Upper lobe of left lung (tissue), 6 donors: Measurements from ENCODE around the gene ABL1. TPM values are rescaled to one million over a fixed set of nuclear protein-coding genes. Genes with fewer than 3 reads are reported as not detected.

Experiments used
- ATAC-seq, 2 donors: fragments of 200-7000 bp; cut with Tn5 transposase; one replicate each; pipeline ENCODE4 v1.9.1; 2022; ENCODE audit warnings: mild to moderate bottlenecking in 2 of 2, moderate library complexity in 2 of 2; ENCODE audit not compliant: low FRiP score in 2 of 2
- DNase-seq, 2 donors: peaks; one replicate each; pipeline ENCODE4 v3.0.0-alpha.2; 2019 to 2020
- H3K27ac ChIP-seq, 4 donors: fragments of 200-600 bp; sonication (generic); one replicate each; pipeline ENCODE4 v1.5.1; 2016 to 2019
- H3K27me3 ChIP-seq, 4 donors: fragments of 200-600 bp; sonication (generic); one replicate each; pipeline ENCODE4 v1.5.1; 2017 to 2019
- H3K36me3 ChIP-seq, 4 donors: fragments of 200-600 bp; sonication (generic); one replicate each; pipeline ENCODE4 v1.5.1; 2016 to 2019
- H3K4me1 ChIP-seq, 4 donors: fragments of 200-600 bp; sonication (generic); one replicate each; pipeline ENCODE4 v1.5.1; 2018 to 2019
- H3K4me3 ChIP-seq, 4 donors: fragments of 200-600 bp; sonication (generic); one replicate each; pipeline ENCODE4 v1.5.1; 2017 to 2019; ENCODE audit warnings: mild to moderate bottlenecking in 2 of 4, moderate library complexity in 1 of 4
- H3K9me3 ChIP-seq, 4 donors: fragments of 200-600 bp; sonication (generic); one replicate each; pipeline ENCODE4 v1.5.1; 2018 to 2019
- CTCF ChIP-seq, 6 experiments: fragments of 450-650 bp in 4 of 6; fragments of 200-600 bp in 2 of 6; sonication (generic) in 2 of 6; IDR thresholded peaks; one replicate each; pipeline ENCODE4 v1.5.1; 2016 to 2019; ENCODE audit warnings: antibody characterized with exemption in 6 of 6
- EP300 ChIP-seq, 4 donors: sonication (generic); formaldehyde crosslinking; IDR thresholded peaks; one replicate each; pipeline ENCODE4 v1.5.1; 2017; ENCODE audit warnings: antibody characterized with exemption in 4 of 4, control low read depth in 2 of 4
- POLR2A ChIP-seq, 4 donors: fragments of 450-650 bp; IDR thresholded peaks; one replicate each; pipeline ENCODE4 v1.5.1; 2016 to 2017; ENCODE audit warnings: antibody characterized with exemption in 4 of 4, mild to moderate bottlenecking in 2 of 4
- POLR2AphosphoS5 ChIP-seq, 2 donors: sonication (generic); formaldehyde crosslinking; IDR thresholded peaks; one replicate each; pipeline ENCODE4 v1.5.1; 2017; ENCODE audit warnings: antibody characterized with exemption in 2 of 2
- WGBS, 2 donors: methylation state at CpG; one replicate each; pipeline ENCODE4 v1.1.5; 2017 to 2018; 5-methylcytosine and 5-hydroxymethylcytosine counted together
- total RNA-seq, 6 donors: library from RNA; depleted of rRNA in 4 of 6; stranded (reverse); fragments of >200 nt in 4 of 6; gene quantifications; one replicate each; pipeline versions ENCODE4 v1.1.0 to v1.2.1, GENCODE V29; 2016 to 2021
- donor health status: DM: no; HTN: no; CAD: no; lungs with moderate emphysema.
- donor health status: DM: no; HTN: yes; CAD: no; lungs with severe emphysema.

ABL1 gene
- total RNA-seq, 6 donors from 2014 or later, result 39.8 to 56.5 (median 47.0) TPM

DNA sequence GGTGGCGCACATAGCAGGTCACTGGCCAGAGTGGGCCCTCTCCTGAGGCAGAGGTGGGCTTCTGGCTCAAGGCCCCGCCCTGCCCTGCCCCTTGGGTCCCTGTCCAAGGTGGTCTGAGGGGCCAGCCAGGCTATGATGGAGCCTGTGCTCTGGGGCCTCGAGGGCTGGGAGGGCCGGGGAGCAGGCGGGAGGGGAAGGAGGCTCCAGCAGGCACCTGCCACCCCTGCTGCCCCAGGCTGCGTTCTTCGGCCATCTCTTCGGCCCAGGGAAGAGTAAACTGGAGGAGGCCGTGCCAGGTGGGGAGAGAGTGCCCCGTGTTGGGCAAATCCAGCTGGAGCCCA, 89.4 kb downstream of the ABL1 start:
- Histone ChIP-seq H3K27me3 (no peaks in the 10 kb centered on the region), H3K4me1 (no peaks in the 10 kb centered on the region), H3K36me3 (no peaks in the 10 kb centered on the region), H3K4me3 (no peak overlapping the region), H3K9me3 (no peaks in the 10 kb centered on the region), H3K27ac (no peak overlapping the region)
- no peak for DNase-seq
- WGBS, 2 donors, result 77 to 80% methylated on average over 4 to 9 of the region's 10 CpGs
- TF ChIP-seq CTCF (IDR thresholded peaks at IDR 0.05) (no peak), POLR2A (IDR thresholded peaks at IDR 0.05) (no peak), POLR2AphosphoS5 (IDR thresholded peaks at IDR 0.05) (no peak), EP300 (IDR thresholded peaks at IDR 0.05) (no peak)
- ATAC-seq, result no peak

- 79 to 84% methylated on average over 15 to 19 of the region's 19 CpGs for WGBS, 2 donors
- no peaks in the 10 kb centered on the region for H3K36me3 ChIP-seq
- no peak for ATAC-seq
- H3K27me3 ChIP-seq, result no peaks in the 10 kb centered on the region
- H3K27ac ChIP-seq, result no peak overlapping the region
- TF ChIP-seq EP300 (IDR thresholded peaks at IDR 0.05) (no peak), CTCF (IDR thresholded peaks at IDR 0.05) (no peak), POLR2A (IDR thresholded peaks at IDR 0.05) (no peak), POLR2AphosphoS5 (IDR thresholded peaks at IDR 0.05) (no peak)
- no peak overlapping the region for H3K4me3 ChIP-seq
- no peak for DNase-seq
- H3K4me1 ChIP-seq, result no peaks in the 10 kb centered on the region
- H3K9me3 ChIP-seq, result no peaks in the 10 kb centered on the region
Observed at GRCh38 chr9:130925050-130925678, 90.1 kb downstream of the ABL1 start.

- H3K4me1 ChIP-seq, result peaks cover 0 to 3% (median 1%) of the 10 kb centered on the region in 4 donors
- no peak for ATAC-seq
- DNase-seq, result no peak
- no peak overlapping the region for H3K4me3 ChIP-seq
- H3K36me3 ChIP-seq, result no peaks in the 10 kb centered on the region
- no peak overlapping the region for H3K27ac ChIP-seq
- H3K9me3 ChIP-seq, result no peaks in the 10 kb centered on the region
- 90 to 93% methylated on average over 6 to 10 of the region's 10 CpGs for WGBS, 2 donors
- TF ChIP-seq CTCF (IDR thresholded peaks at IDR 0.05) (no peak), EP300 (IDR thresholded peaks at IDR 0.05) (no peak), POLR2AphosphoS5 (IDR thresholded peaks at IDR 0.05) (no peak), POLR2A (IDR thresholded peaks at IDR 0.05) (no peak)
- no peaks in the 10 kb centered on the region for H3K27me3 ChIP-seq
Observed at GRCh38 chr9:130927338-130927737, 92.3 kb downstream of the ABL1 start.

- peaks cover 0 to 8% (median 4%) of the 10 kb centered on the region in 4 donors for H3K4me1 ChIP-seq
- H3K4me3 ChIP-seq, result no peak overlapping the region
- 57 to 79% methylated on average over 3 to 14 of the region's 14 CpGs for WGBS, 2 donors
- no peaks in the 10 kb centered on the region for H3K9me3 ChIP-seq
- H3K27ac ChIP-seq, result no peak overlapping the region
- peak; percentile 41 to 89 for DNase-seq
- H3K27me3 ChIP-seq, result peaks cover 0 to under 1% (median 0%) of the 10 kb centered on the region in 4 donors
- no peaks in the 10 kb centered on the region for H3K36me3 ChIP-seq
- ATAC-seq, result no peak
- no peak for TF ChIP-seq EP300 (IDR thresholded peaks at IDR 0.05)
- no peak for TF ChIP-seq POLR2A (IDR thresholded peaks at IDR 0.05)
- no peak for TF ChIP-seq POLR2AphosphoS5 (IDR thresholded peaks at IDR 0.05)
- no peak for TF ChIP-seq CTCF (IDR thresholded peaks at IDR 0.05)
Observed at GRCh38 chr9:130927995-130928900, 93.2 kb downstream of the ABL1 start.
